Effector CD8-positive, alpha-beta T cell (primary cell): ENCODE measurements around the gene MPRIP.

Experiments
- DNase-seq: peaks from one replicate; lab custom pipeline; 2025; lab: John Stamatoyannopoulos, UW

The MPRIP gene

DNA sequence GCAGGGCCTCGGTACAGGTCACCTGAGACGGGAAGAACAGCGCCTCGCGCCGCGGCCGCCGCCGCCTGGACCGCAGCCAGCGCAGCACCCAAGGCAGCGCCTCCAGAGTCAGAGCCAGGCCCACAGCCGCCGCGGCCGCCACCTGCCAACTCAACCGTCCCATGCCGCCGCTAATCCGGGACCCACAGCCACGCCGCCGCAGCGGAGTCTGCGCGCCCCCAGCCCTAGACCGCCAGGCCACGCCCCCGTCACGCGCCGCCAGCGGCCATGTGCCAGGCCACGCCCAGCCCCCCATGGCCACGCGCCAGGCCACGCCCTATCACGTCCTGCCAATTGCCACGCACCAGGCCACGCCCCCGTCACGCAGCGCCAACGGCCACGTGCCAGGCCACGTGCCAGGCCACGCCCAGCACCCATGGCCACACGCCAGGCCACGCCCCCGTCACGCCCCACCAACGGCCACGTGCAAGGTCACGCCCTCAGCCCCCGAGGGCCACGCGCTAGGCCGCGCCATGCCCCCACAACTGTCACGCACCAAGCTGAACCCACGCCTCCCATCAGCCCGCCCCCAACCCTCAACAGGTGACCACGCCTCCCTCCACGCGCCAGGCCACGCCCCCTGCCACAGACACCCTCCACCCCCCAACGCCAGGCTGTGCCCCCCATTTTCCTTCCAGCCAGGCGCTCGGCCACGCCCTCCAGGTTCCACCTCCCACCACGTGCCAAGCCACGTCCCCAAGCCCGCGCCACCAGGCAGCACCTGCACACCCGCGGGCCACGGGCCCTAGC lies 164.1 kb downstream of the MPRIP start, which contains the start of gene PLD6:
TSS of gene PLD6 (minus strand) at position 210 of the 789 bp plus-strand sequence. CDS start at position 163, 47 bp downstream.
- peak; percentile 90 for DNase-seq

DNA sequence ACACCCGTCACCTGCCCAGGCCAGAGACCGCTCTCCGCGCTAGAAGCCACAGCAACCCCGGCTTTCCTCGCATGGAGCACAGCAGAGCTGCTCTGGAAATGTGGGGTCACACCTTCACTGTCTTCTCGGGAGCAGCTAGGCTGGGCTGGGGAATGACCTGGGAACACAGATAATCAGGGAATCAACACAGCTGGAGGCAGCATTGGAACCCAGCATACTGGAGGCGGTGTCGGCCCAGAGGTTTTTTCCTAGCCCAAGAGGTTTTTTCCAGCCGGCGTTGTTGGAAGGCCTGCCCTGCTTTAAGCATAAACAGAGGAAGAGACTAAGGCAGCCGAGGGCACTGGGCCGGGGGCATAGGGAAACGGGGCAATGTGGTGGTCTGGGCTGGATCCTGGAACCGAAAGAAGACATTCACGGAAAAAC lies 164.7 kb downstream of the MPRIP start:
- DNase-seq: no peak

GRCh38 chr17:17207998-17208397 lies 165.7 kb downstream of the MPRIP start:
- DNase-seq: no peak

GRCh38 chr17:17213775-17214174 lies 171.5 kb downstream of the MPRIP start:
- no peak for DNase-seq

GRCh38 chr17:17214646-17215436 lies 172.6 kb downstream of the MPRIP start:
- no peak for DNase-seq

- DNase-seq: no peak
These were observed 173.3 kb downstream of the MPRIP start for GRCh38 chr17:17215575-17215974.

DNA sequence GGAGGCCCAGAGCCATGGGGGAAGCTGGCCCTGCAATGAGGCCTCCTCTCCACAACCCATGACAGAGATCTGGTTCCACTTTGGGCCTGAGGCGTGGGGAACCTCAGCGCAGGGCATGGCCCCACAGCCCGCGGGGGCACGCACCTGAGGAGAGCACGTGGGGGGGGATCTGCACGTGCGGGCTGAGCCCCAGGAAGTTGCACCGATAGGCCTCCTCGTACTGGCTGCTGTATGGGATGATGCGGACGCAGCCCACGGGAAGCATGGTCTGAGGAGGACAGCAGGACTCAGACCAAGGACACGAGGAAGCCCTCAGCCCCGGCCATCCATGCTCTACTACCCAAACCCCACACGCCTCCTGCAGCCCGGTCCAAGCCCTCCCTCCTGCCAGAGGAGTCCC lies 174.0 kb downstream of the MPRIP start:
- no peak for DNase-seq

- no peak for DNase-seq
These were observed 174.5 kb downstream of the MPRIP start for GRCh38 chr17:17216776-17217175.

- no peak for DNase-seq
These were observed 175.7 kb downstream of the MPRIP start for GRCh38 chr17:17217995-17218394.

DNA sequence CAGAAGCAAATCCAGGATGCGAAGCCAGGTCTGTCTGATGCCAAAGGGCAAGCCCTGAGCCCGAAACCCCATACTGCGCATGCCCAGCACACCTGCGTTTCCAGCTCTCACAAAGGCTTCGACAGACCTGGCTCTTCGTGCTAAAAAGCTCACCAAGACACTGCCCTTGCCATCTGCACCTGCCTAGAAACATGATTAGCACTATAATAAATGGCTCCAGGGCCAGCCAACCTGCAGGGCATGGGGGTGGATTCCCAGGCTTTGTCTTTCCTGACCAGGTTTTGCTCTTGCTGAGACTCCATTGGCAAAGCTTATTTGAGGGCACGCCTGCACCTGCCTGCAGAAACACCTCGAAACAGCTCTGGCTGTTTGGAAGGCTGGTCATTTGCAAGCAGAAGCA lies 178.3 kb downstream of the MPRIP start:
- DNase-seq: no peak

- no peak for DNase-seq
These were observed 179.1 kb downstream of the MPRIP start for GRCh38 chr17:17221329-17221728.

DNA sequence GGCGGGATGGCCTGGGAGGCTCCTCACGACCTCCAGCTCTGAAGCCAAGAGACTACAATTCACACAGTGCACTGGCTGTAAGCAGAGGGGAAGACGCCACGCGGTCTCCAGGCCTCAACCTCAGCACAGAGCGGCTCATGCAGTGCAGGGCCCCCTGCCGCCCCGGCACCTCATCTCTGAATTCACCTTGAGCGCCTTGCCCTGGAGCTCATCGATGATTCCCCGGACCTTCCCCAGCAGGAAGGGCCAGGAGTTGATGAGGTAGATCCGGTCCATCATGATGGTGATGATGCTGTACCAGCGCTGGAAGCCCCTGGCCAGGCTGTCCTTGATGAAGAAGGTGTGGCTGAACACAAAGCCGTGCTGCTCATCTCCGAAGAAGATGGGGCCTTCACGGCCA lies 181.5 kb downstream of the MPRIP start:
- no peak for DNase-seq

- no peak for DNase-seq
These were observed 181.9 kb downstream of the MPRIP start for GRCh38 chr17:17224137-17224536.

GRCh38 chr17:17225901-17226300 lies 183.6 kb downstream of the MPRIP start:
- no peak for DNase-seq

DNA sequence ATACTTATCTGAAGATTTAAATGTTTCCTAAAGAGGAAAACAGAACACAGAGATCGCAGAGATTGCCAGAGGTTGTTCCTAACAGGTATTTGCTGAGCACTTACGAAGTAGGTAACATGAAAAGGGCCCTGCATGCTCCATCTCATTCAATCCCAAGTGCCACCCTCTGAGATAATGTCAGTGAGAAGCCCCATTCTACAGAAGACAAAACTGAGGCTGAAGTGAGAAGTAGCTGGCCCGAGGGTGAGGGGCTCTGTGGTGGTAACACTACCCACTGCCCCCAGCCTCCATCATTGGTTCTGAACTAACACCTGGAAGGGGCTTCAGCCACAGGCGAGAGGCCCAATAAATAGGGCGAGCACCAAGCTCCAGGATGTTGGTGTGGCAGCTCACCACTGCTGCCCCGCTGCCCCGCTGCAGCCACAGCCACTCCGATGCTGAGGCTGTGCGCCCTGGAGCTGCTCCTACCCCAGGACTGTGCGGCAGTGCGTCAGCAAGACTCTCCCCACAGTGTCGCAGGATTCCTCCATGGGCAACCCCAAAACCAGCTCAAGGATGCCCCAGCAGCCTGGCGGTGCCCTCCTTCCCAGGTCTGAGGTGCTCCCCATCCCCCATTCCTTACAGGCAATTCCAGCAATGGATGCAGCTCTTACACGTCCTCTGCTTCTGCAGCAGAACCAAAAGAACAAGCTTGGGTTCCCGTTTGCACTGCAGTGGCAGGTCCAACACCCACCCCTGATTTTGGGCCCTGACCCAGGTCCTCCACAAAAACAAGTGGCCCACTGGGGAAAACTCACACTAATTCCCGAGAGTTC lies 184.4 kb downstream of the MPRIP start:
- no peak for DNase-seq

- DNase-seq: no peak
These were observed 185.6 kb downstream of the MPRIP start for GRCh38 chr17:17227608-17228520.

DNA sequence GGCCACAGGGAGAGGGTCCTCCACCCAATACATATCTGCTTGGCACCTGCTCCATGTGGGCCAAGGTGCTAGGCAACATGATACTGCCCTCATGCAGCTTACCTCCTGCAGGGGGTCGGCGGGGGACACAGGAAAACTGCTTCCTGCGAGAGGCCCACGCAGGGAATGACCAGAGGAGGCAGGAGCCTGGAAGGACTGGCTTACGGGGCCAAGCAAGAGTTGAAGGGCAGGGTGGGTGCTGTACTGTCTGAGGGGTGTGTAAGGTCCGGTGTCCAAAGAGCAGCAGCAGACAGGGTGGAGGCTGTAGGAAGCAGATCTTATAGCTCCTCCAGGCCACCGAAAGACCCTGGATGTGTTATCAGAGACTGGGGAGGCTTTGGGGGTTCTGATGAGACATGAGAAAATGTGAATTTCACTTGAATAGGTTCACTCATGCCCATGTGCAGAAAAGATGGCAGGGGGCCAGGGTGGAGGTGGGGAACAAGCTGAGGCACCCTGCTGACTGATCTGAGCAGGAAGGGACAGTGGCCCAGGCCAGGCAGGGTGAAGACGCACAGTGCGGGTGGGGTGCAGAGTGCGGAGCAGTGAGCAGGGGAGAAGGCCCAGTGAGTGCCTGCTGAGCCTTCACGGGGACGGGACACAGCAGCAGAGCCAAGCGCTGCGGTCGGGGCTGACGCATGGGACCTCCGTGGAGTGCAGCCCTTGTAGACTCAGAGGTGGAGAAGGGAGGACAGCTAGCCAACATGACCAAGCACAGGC lies 186.4 kb downstream of the MPRIP start:
- no peak for DNase-seq

- no peak for DNase-seq
These were observed 187.4 kb downstream of the MPRIP start for GRCh38 chr17:17229416-17230384.

GRCh38 chr17:17231621-17232302 lies 189.5 kb downstream of the MPRIP start:
- DNase-seq: no peak
